GM12878 (cell line): Measurements from ENCODE around the gene TTC23. TPM values are rescaled to one million over a fixed set of nuclear protein-coding genes. Genes with fewer than 3 reads are reported as not detected.

Source experiments
- ATAC-seq: fragments of 200-7000 bp; cut with Tn5 transposase; 3 replicates; pipeline ENCODE4 v1.9.1; 2020; ENCODE audit warnings: mild to moderate bottlenecking, moderate library complexity
- BruUV-seq: library from RNA; stranded (reverse); fragments of 400-500 nt; replicated peaks from 2 replicates; lab custom pipeline; 2021; lab: Mats Ljungman, UMichigan
- CTCF ChIA-PET: fragments of 300-600 bp; sonication (Branson Sonifier 250); formaldehyde crosslinking; extraction: SDS; loops from one replicate; lab custom pipeline; 2021; ENCODE audit warnings: inconsistent platforms; lab: Yijun Ruan, JAX
- POLR2A ChIA-PET: fragments of 350-600 bp; formaldehyde crosslinking; extraction: SDS; loops from one replicate; lab custom pipeline; 2021; ENCODE audit warnings: inconsistent platforms; lab: Charles Lee
- RAD21 ChIA-PET: fragments of 300-600 bp; sonication (Branson Sonifier 250); formaldehyde crosslinking; loops from one replicate; lab custom pipeline; 2023; ENCODE audit warnings: antibody characterized with exemption; ENCODE audit not compliant: unreplicated experiment; lab: Charles Lee
- SMC1A ChIA-PET: fragments of 300-600 bp; sonication (Branson Sonifier 250); formaldehyde crosslinking; loops from one replicate; lab custom pipeline; 2023; ENCODE audit not compliant: unreplicated experiment, uncharacterized antibody; lab: Charles Lee
- DNase-seq: peaks from one replicate; pipeline ENCODE4 v3.0.0-alpha.2; 2011; ENCODE audit warnings: low read depth, low spot score
- FAIRE-seq: peaks from 3 replicates; lab custom pipeline; 2011; peaks lifted over from hg19 to GRCh38; lab: Jason Lieb, UNC
- H2AFZ ChIP-seq: 2 replicates; pipeline ENCODE4 v1.6.0; 2011; ENCODE audit warnings: low read depth, low read length, control low read depth; ENCODE audit not compliant: control insufficient read depth
- H3K27ac ChIP-seq: 2 replicates; pipeline ENCODE4 v1.5.1; 2011; ENCODE audit warnings: control low read depth; ENCODE audit not compliant: control insufficient read depth, insufficient read depth
- H3K27me3 ChIP-seq, 2 experiments: replicated peaks in 1 of 2; 2 replicates each; pipeline versions ENCODE4 v1.6.0 to v1.6.1; 2011; ENCODE audit warnings: low read length in 1 of 2; ENCODE audit not compliant: control insufficient read depth in 2 of 2, insufficient read depth in 2 of 2
- H3K36me3 ChIP-seq, 2 experiments: 2 replicates each; pipeline ENCODE4 v1.5.1; 2011; ENCODE audit warnings: low read length in 1 of 2; ENCODE audit not compliant: control insufficient read depth in 2 of 2, insufficient read depth in 2 of 2
- H3K4me1 ChIP-seq: 2 replicates; pipeline ENCODE4 v1.6.1; 2011; ENCODE audit warnings: mild to moderate bottlenecking, low read length, moderate library complexity, mixed read lengths; ENCODE audit not compliant: control insufficient read depth, insufficient read depth
- H3K4me2 ChIP-seq: 2 replicates; pipeline ENCODE4 v1.6.0; 2011; ENCODE audit warnings: control low read depth; ENCODE audit not compliant: control insufficient read depth, insufficient read depth
- H3K4me3 ChIP-seq: fragments of 200-600 bp; sonication (generic); 2 replicates; pipeline ENCODE4 v1.5.1; 2016
- H3K79me2 ChIP-seq: 2 replicates; pipeline ENCODE4 v1.6.0; 2011; ENCODE audit warnings: low read length; ENCODE audit not compliant: control insufficient read depth, insufficient read depth
- H3K9ac ChIP-seq: 2 replicates; pipeline ENCODE4 v1.8.0; 2011; ENCODE audit warnings: low read length, control low read depth, mixed read lengths; ENCODE audit not compliant: control insufficient read depth, insufficient read depth
- H3K9me3 ChIP-seq: replicated peaks from 3 replicates; pipeline ENCODE4 v1.5.1; 2011; ENCODE audit warnings: mild to moderate bottlenecking, low read length; ENCODE audit not compliant: control insufficient read depth, insufficient read depth
- H4K20me1 ChIP-seq: 2 replicates; pipeline ENCODE4 v1.6.0; 2011; ENCODE audit not compliant: control insufficient read depth, insufficient read depth
- CBX3 ChIP-seq: fragments of 200-600 bp; sonication (generic); IDR thresholded peaks from 2 replicates; pipeline ENCODE4 v1.6.1; 2016; ENCODE audit warnings: low read depth, borderline replicate concordance
- CBX5 ChIP-seq: sonication (generic); IDR thresholded peaks from 2 replicates; pipeline ENCODE4 v1.6.1; 2016; ENCODE audit warnings: low read depth, moderate library complexity, mild to moderate bottlenecking, inconsistent platforms
- CUX1 ChIP-seq: IDR thresholded peaks from 2 replicates; pipeline ENCODE4 v1.6.1; 2012; ENCODE audit warnings: improper control_type of control experiment, low read depth, low read length; ENCODE audit not compliant: insufficient replicate concordance
- HDAC2 ChIP-seq: fragments of 200-600 bp; sonication (generic); IDR thresholded peaks from 2 replicates; pipeline ENCODE4 v1.6.1; 2017
- HDAC6 ChIP-seq: fragments of 200-600 bp; sonication (generic); IDR thresholded peaks from one replicate; pipeline ENCODE4 v1.8.0; 2017; ENCODE audit warnings: antibody characterized with exemption; ENCODE audit not compliant: unreplicated experiment
- MAX ChIP-seq: IDR thresholded peaks from 2 replicates; pipeline ENCODE4 v1.6.1; 2012; ENCODE audit warnings: low read depth, low read length, improper control_type of control experiment
- MEF2B ChIP-seq: fragments of 450-650 bp; IDR thresholded peaks from 2 replicates; pipeline ENCODE4 v1.6.1; 2018; ENCODE audit warnings: mild to moderate bottlenecking, moderate library complexity; ENCODE audit not compliant: partially characterized antibody, poor library complexity, severe bottlenecking
- MLLT1 ChIP-seq: fragments of 450-650 bp; IDR thresholded peaks from 2 replicates; pipeline ENCODE4 v1.6.1; 2016; ENCODE audit warnings: mild to moderate bottlenecking
- MTA3 ChIP-seq: IDR thresholded peaks from 2 replicates; pipeline ENCODE4 v1.6.1; 2012; ENCODE audit warnings: low read length, inconsistent platforms, borderline replicate concordance
- NR2C1 ChIP-seq: fragments of 450-650 bp; IDR thresholded peaks from 2 replicates; pipeline ENCODE4 v1.6.1; 2017; ENCODE audit warnings: antibody characterized with exemption, mild to moderate bottlenecking, moderate library complexity
- SKIL ChIP-seq: fragments of 450-650 bp; IDR thresholded peaks from 2 replicates; pipeline ENCODE4 v1.6.1; 2017; ENCODE audit warnings: mild to moderate bottlenecking, low read depth, inconsistent platforms; ENCODE audit not compliant: poor library complexity, severe bottlenecking
- SMAD1 ChIP-seq: fragments of 450-650 bp; IDR thresholded peaks from 2 replicates; pipeline ENCODE4 v1.6.1; 2018; ENCODE audit warnings: mild to moderate bottlenecking, low read depth; ENCODE audit not compliant: partially characterized antibody
- SUZ12 ChIP-seq: fragments of 200-600 bp; sonication (generic); IDR thresholded peaks from one replicate; pipeline ENCODE4 v1.6.1; 2018; ENCODE audit warnings: antibody characterized with exemption, mild to moderate bottlenecking; ENCODE audit not compliant: unreplicated experiment
- YY1 ChIP-seq: IDR thresholded peaks from 2 replicates; pipeline ENCODE4 v1.6.1; 2011; ENCODE audit warnings: low read depth, mild to moderate bottlenecking, low read length
- ZNF622 ChIP-seq: fragments of 450-650 bp; IDR thresholded peaks from 2 replicates; pipeline ENCODE4 v1.6.1; 2017; ENCODE audit warnings: mild to moderate bottlenecking, inconsistent platforms
- ZSCAN29 ChIP-seq: fragments of 450-650 bp; IDR thresholded peaks from 2 replicates; pipeline ENCODE4 v1.6.1; 2017; ENCODE audit warnings: mild to moderate bottlenecking, moderate library complexity
- WGBS: methylation state at CpG from one replicate; pipeline ENCODE4 v1.1.6; 2016; ENCODE audit warnings: low lambda C conversion rate; ENCODE audit not compliant: insufficient replicate concordance, insufficient coverage; ENCODE audit errors: missing lambda C conversion rate; 5-methylcytosine and 5-hydroxymethylcytosine counted together
- in situ Hi-C: fragments of 300-500 bp; cut with MboI; formaldehyde crosslinking; loops from 9 replicates; pipeline ENCODE4 v1.14.3; 2018; ENCODE audit warnings: mixed read lengths
- intact Hi-C: fragments of 100-400 bp; cut with micrococcal nuclease; formaldehyde crosslinking; loops from one replicate; pipeline ENCODE4 v1.14.2; 2022; ENCODE audit not compliant: unreplicated experiment
- polyA plus RNA-seq, 11 experiments: library from polyadenylated mRNA; depleted of rRNA in 4 of 11; unstranded in 6 of 11; stranded (reverse) in 5 of 11; fragments of >200 nt; fragmentation: Nextera tagmentation in 4 of 11; fragmentation: Illumina TruSeq in 1 of 11; extraction: Ambion mirVana in 4 of 11; extraction: Trizol in 1 of 11; gene quantifications; 1 replicate in 1 of 11; 2 replicates in 10 of 11; pipeline versions ENCODE4 v1.2.1 to v1.2.3, GENCODE V29; 2011 to 2016; ENCODE audit warnings: inconsistent platforms in 2 of 11, missing spikeins in 2 of 11, low read depth in 1 of 11
- total RNA-seq, 4 experiments: library from RNA; depleted of rRNA in 3 of 4; stranded (reverse); fragments of >200 nt in 3 of 4; fragmentation: Illumina TruSeq in 1 of 4; extraction: Trizol in 1 of 4; gene quantifications; 2 replicates each; pipeline versions ENCODE4 v1.2.1 to v1.2.3, GENCODE V29; 2013 to 2021

Gene TTC23
- total and polyA plus RNA-seq, 10 of the 15 experiments (the other 5 are each of a cell fraction or from before 2014, with no cell fraction given), result 1.2 to 9.0 (median 6.5) TPM

- no peaks in the 10 kb centered on the region for H3K9me3 ChIP-seq
- in situ Hi-C loops (loop anchor here (25.0 kb wide), 1 partner anchor 1362 kb away; the partner anchor contains the start of genes ASB7 and LINS1), intact Hi-C loops (no loop called here)
- FAIRE-seq (no peak), ATAC-seq (no peak), DNase-seq (no peak)
- peak overlapping the region; percentile 89 for H2AFZ ChIP-seq
- peak overlapping the region; percentile 44 for H3K4me2 ChIP-seq
- no peaks in the 10 kb centered on the region for H3K27me3 ChIP-seq
- peak overlapping the region; percentile 84 for H3K9ac ChIP-seq
- no peaks in the 10 kb centered on the region for H4K20me1 ChIP-seq
- ChIA-PET RAD21 (no interaction called here), SMC1A (interaction anchor here (1.2 to 1.7 kb wide), 3 partner anchors 8 to 454 kb away, joined by 3 to 5 read pairs (median 3); no protein-coding TSS in a partner anchor), CTCF (interaction anchor here (2.3 kb wide), 1 partner anchor 453 kb away, joined by 10 read pairs; no protein-coding TSS in a partner anchor), POLR2A (interaction anchor here (0.6 to 1.0 kb wide), 2 partner anchors 80 to 338 kb away, joined by 3 read pairs; no protein-coding TSS in a partner anchor)
- BruUV-seq, result no TSS peak
- no peaks in the 10 kb centered on the region for H3K36me3 ChIP-seq
- peaks cover 31% of the 10 kb centered on the region for H3K79me2 ChIP-seq
- peaks cover 11% of the 10 kb centered on the region for H3K4me1 ChIP-seq
- peak overlapping the region; percentile 75 for H3K4me3 ChIP-seq
- peak overlapping the region; percentile 84 for H3K27ac ChIP-seq
- 52% methylated on average over 7 of the region's 7 CpGs for WGBS
- TF ChIP-seq CUX1 (no peak), HDAC6 (no peak), MLLT1 (peak; percentile 85), CBX3 (no peak), ZNF622 (no peak), ZSCAN29 (no peak), YY1 (no peak), MAX (no peak), NR2C1 (no peak), SUZ12 (no peak), CBX5 (no peak), SKIL (no peak), MEF2B (no peak), SMAD1 (no peak), MTA3 (peak; percentile 89; the same call in 1 of the 2 replicates), HDAC2 (no peak)
Measured at GRCh38 chr15:99250494-99250856, 1.1 kb upstream of the TTC23 start.
